Activated CD4-positive, CD25-positive, alpha-beta regulatory T cell treated with anti-CD3 and anti-CD28 coated beads, Interleukin-2, amount 50 U/mL, for 16 hours (primary cell): ENCODE measurements around the gene SFN.
A peak's percentile ranks its signal among the peaks of the same experiment; 100 is the strongest.
"Not testable (repeated sequence)": the region's sequence is repeated elsewhere in the genome, so short reads cannot be mapped to it uniquely, and the experiment has no call there.

ENCODE experiments used
- DNase-seq: peaks from one replicate; pipeline ENCODE4 v3.0.0-alpha.2; 2020; ENCODE audit warnings: low read depth, low spot score

The SFN gene

DNA sequence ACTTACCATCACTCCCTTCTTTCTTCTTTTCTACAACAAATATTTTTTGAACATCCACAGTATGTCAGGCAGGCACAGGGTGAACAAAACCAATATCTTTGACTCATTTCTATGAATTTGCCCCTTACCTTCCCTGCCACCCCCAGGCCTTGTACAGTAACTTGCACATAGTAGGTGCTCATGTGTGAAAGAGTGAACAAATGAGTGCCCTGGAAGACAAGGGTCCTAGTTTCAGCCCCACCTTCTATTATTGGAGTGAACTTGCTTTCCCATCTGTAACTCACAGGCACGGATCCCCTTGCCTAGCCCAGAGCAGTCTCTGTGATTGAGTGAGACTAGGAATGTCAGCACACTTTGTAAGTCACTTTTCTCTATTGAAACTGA, 23.6 kb upstream of the SFN start:
- DNase-seq = no peak

DNA sequence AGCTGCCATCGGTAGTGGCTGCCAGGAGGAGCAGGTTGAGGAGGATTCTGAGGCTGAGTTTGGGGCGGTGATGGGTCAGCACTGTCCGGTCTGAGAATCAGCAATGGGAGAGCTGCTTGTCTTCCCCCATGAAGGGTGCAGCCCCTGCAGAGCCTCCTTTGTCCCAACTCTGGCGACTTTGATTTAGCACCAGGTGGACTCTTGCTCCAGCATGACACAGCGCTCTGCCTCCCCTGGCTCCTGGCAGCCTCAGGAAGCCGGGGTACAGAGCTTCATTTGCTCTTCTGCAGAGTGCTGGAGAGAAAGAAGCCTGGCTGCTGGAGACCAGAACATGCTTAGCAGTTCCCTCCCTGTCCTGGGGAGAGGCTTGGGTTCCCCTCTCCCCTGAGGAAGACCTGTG, 23.2 kb upstream of the SFN start:
- DNase-seq = no peak

GRCh38 chr1:26844424-26845196, 18.3 kb upstream of the SFN start:
- DNase-seq = no peak

GRCh38 chr1:26847826-26848225, 15.1 kb upstream of the SFN start:
- DNase-seq = not testable (repeated sequence)

DNA sequence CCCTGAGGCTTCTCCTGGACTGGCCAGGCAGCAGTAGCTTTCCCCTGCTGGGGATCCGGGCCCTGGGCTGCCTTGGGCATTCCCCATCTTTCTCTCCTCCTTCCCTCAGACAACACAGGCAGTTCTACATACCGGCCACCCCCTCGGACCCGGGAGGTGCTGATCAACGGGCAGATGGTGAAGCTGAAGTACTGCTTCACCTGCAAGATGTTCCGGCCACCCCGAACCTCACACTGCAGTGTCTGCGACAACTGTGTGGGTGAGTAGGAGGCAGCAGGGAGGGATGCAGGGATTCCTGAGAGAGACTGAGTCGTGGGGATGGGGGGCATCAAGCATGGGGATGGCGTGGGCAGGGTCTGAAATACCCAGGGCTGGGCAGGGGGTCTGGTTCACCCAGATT, 14.4 kb upstream of the SFN start:
- DNase-seq = no peak

GRCh38 chr1:26848941-26849774, 13.8 kb upstream of the SFN start:
- no peak for DNase-seq

GRCh38 chr1:26851106-26851684, 11.8 kb upstream of the SFN start:
- DNase-seq = no peak

- DNase-seq = no peak
Measured at GRCh38 chr1:26852701-26853100, 10.2 kb upstream of the SFN start.

DNA sequence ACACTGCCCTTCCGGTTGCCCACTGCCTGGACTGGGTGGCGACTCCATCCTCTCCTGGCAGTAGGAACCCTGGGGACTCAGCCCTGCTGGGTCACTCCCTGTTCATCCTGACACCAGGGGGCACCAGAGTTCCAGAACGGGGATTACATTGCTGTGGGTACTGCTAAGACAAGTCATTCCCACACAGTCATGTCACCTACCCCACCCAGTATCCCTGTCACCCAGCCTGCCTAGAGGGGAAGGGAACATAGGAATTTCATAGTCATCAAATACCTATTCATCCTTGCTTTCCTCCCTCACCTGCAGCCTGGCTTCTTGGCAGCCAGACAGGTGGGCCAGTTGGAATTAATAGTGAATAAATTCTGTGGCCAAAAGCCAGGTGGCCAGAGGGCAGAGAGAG, 9.8 kb upstream of the SFN start:
- peak; percentile 60 for DNase-seq

GRCh38 chr1:26853600-26853999, 9.3 kb upstream of the SFN start:
- DNase-seq = no peak

DNA sequence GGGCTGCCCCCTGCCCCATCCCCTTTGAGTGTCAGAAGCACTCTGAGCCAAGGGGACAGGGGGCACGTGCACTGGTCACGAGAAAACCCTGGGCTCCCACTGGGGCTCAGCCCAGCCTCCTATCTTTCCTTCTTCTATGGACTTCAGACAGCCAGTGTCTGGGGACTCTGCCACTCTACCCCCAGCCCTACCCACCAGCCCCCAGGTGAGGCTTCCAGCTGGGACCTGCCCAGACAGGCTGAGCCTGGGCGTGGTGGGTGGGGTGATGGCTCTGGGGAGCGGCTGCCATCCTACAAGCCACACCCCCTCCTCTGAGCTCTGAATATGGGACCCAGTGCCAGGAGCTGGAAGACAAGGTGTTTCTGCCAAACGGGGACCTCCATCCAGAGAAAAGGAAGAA, 8.0 kb upstream of the SFN start:
- DNase-seq = no peak

- no peak for DNase-seq
Measured at GRCh38 chr1:26855636-26856035, 7.3 kb upstream of the SFN start.

DNA sequence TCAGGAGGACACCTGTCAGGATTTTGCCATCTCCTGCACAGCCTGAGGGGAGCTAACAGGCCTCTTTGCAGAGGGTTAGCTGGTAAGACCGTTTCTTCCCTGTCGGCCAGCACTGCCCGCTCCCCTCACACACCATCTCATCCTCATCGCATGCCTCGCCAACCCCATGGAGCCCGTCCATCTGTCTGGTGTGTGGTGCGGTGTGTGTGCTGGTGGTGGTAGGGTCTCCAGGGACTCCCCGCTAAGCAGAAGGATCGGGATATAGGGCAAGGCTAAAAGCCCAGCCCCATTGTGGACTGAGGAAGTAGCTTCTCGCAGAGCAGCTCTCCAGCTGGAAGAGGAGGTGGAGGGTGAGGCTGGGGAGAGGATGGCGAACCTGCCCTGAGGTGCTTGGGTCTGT, 6.8 kb upstream of the SFN start:
- DNase-seq = no peak

DNA sequence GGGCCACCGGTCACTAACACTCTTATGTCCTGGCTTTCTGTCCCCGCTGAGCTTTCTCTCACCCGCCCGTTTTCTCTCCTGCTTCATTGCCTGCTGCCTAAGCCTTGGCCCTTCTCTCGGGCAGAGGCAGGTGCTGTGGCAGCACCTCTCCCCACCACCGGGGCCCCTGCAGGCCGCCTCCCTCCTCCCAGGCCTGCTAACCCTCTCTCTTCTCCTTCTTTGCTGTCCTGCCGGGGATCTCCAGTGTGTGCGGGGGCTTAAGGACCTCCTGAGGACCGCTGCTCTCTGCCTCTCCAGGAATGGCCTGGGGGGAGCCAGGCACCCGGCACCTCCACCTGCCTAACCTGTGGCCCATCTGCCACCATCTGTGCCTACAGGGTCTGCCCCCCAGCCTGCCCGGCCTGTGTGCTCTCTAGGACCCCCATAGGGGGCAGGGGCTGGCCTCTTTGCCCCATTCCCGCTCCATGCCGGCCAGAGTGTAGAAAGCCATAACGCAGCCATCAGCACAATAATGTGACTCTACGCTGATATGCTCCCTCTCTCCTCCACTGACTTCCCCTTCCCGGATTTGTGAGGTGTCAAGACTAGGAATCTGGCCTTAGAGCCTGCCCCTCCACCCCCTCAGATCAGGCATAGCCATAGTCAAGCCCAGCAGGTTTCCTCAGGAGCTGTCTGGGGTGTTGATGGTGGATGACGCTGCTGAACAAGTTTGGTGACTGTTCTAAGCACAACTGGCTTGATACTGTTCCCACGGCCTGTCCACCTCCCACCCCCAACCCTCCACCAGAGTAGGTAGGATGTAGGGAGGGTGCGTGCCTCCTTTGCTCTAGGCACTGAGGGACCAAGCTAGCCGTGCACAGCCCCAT, 6.1 kb upstream of the SFN start:
- no peak for DNase-seq

- DNase-seq = no peak
Measured at GRCh38 chr1:26857473-26858060, 5.4 kb upstream of the SFN start.

DNA sequence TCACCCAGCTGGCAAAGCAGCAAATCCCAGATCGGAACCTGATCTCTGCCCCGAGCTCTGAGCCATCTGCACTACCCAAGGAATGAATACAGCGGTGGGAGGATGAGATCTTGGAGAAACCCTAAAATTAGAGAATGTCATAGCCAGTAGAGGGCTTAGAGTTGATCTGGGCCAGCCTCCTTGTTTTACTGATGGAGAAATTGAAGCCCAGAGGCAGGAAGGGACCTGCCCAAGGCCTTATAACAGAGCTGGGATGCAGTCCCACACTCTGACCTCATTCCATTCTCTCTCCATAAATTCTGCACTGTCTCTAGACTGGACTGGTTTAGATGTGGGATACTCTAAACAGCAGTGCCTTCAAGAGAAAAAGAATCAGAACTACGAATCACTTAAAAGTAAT, 4.8 kb upstream of the SFN start:
- DNase-seq = no peak

DNA sequence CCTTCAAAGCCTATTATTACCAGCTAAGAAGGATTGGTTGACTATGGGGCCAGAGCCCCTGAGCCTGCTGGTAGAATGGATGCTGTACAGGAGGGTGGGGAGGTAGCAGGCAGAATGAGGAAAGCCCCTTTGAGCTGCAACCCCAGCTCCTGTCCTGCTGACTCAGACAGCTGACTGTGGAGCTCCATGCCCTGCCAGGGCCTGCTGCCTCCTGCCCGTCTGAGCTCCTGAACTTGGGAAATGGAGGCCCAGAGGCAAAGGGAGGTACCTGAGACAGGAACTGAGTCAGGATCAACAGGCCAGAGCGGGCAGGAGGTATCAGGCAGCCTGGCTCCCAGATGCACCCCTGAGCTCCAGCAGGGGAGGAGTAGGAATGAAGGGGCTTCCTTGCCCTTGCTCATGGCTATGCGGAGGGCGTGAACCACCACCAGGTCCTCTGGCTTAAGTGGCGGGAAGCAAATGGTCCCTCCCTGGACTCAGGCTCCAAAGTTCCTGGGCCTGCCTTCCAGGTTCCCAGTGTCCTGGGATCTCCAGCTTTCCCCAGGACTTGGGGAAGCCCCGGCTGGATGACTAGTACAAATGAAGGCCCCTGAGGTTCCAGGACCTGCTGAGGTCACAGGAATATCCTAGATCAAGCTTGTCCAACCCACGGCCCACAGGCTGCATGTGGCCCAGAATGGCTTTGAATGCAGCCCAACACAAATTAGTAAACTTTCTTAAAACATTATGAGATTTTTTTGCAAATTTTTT, 3.9 kb upstream of the SFN start:
- no peak for DNase-seq

DNA sequence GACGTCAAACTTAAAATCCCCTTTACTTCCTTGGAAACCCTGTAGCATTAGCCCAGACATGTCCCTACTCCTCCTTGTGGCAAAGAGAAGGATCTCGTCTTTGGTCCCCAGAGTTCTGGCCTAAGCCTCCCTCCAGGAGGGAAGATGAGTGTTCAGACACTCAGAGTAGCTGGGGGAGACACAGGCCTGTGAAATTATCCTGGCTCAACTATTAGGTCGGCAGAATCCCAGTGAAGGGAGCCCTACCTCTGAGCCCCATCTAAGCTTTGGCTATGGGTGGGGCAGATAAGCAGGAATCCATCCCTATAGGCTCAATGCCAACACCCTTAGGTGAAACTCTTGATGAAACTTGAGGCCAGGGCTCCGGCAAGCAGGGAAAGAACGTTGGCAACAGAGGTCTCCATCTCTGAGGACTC, 1.7 kb upstream of the SFN start:
- no peak for DNase-seq

DNA sequence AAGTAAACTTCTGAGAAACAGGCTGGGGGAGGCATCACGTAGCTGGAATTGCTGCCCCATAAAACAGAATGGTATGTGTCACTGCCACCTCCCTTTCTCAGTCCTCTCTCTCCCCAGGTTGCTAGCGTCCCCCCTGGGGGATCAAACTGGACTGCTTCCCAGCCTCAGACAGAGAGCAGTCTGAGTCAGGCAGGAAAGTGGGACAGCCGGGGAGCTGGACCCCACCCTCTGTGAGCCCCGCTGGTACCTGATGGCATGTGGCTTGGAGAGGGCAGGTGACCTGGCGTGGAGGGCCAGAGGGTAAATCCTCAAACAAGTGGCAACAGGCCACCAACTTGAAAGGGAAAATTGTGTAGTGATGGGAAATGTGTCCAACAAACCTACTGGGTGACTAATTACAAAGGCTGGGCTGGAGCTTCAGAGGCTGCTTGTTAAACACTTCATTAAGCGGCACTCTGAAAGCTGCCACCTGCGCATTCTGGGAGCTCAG, 1.0 kb upstream of the SFN start:
- DNase-seq = no peak

- DNase-seq = no peak
Measured at GRCh38 chr1:26863685-26864077, 732 bp downstream of the SFN start.
